ENCODE results near the gene RIT2. TPM values are rescaled to one million over a fixed set of nuclear protein-coding genes. Genes with fewer than 3 reads are reported as not detected.

RIT2 gene
- total RNA-seq, 4 donors from 2014 or later: not detected

GRCh38 chr18:42936289-42936688 is 179.2 kb downstream of the RIT2 start:
- DNase-seq: no peak
- H3K9me3 ChIP-seq: no peaks in the 10 kb centered on the region
- H3K4me1 ChIP-seq: no peaks in the 10 kb centered on the region
- no peaks in the 10 kb centered on the region for H3K27me3 ChIP-seq
- H3K27ac ChIP-seq: no peak overlapping the region
- TF ChIP-seq CTCF (IDR thresholded peaks at IDR 0.05) (no peak), POLR2A (IDR thresholded peaks at IDR 0.05) (no peak)
- no peaks in the 10 kb centered on the region for H3K36me3 ChIP-seq
- no peak overlapping the region for H3K4me3 ChIP-seq

- H3K4me3 ChIP-seq: no peak overlapping the region
- no peaks in the 10 kb centered on the region for H3K27me3 ChIP-seq
- H3K36me3 ChIP-seq: no peaks in the 10 kb centered on the region
- no peak for DNase-seq
- no peak overlapping the region for H3K27ac ChIP-seq
- no peak for TF ChIP-seq POLR2A (IDR thresholded peaks at IDR 0.05)
- TF ChIP-seq CTCF (IDR thresholded peaks at IDR 0.05): no peak
- no peaks in the 10 kb centered on the region for H3K4me1 ChIP-seq
- no peaks in the 10 kb centered on the region for H3K9me3 ChIP-seq
Measured at GRCh38 chr18:42931491-42931890, 184.0 kb downstream of the RIT2 start.

DNA sequence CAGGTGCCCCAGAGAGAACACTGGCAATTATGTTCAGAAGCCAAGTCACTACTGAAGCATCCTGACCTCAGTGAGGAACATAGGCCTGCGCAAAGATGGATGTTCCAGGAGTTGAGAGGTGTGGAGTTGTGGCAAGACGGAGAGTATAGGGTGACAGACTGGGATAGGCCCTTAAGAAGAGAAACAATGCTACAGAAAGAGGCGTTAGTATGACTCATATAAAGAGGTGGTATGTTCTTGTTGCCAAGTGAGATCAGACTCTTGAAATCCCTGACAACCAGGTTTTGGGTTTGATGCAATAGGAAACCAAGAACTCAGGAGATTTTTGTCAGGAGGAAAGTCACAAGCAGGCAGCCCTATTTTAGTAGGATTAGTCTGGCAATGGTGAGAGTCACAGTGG is 185.6 kb downstream of the RIT2 start:
- H3K9me3 ChIP-seq: no peaks in the 10 kb centered on the region
- TF ChIP-seq POLR2A (IDR thresholded peaks at IDR 0.05) (no peak), CTCF (IDR thresholded peaks at IDR 0.05) (no peak)
- no peak overlapping the region for H3K4me3 ChIP-seq
- no peaks in the 10 kb centered on the region for H3K27me3 ChIP-seq
- no peak overlapping the region for H3K27ac ChIP-seq
- no peaks in the 10 kb centered on the region for H3K36me3 ChIP-seq
- no peaks in the 10 kb centered on the region for H3K4me1 ChIP-seq
- no peak for DNase-seq

DNA sequence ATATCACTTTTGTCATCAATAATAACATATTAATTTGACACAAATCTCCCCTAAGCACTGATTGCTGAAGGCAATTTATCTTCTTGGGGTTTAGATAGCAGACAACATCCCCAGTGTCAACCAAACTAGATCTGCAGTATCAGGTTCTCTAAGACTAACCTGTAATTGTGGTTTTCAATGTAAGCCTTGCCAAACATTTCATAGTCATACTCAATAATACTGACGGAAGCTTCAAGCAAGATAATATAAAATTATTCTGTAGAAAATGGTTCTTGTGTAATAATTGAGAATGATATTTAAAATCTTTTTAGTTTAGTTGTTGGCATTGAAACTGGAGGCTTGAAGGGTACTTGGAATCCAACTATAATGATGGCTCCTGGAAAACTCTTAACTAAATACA is 186.3 kb downstream of the RIT2 start:
- no peak for DNase-seq
- no peaks in the 10 kb centered on the region for H3K36me3 ChIP-seq
- H3K4me1 ChIP-seq: no peaks in the 10 kb centered on the region
- no peak overlapping the region for H3K27ac ChIP-seq
- H3K9me3 ChIP-seq: no peaks in the 10 kb centered on the region
- no peak overlapping the region for H3K4me3 ChIP-seq
- no peaks in the 10 kb centered on the region for H3K27me3 ChIP-seq
- no peak for TF ChIP-seq CTCF (IDR thresholded peaks at IDR 0.05)
- no peak for TF ChIP-seq POLR2A (IDR thresholded peaks at IDR 0.05)

DNA sequence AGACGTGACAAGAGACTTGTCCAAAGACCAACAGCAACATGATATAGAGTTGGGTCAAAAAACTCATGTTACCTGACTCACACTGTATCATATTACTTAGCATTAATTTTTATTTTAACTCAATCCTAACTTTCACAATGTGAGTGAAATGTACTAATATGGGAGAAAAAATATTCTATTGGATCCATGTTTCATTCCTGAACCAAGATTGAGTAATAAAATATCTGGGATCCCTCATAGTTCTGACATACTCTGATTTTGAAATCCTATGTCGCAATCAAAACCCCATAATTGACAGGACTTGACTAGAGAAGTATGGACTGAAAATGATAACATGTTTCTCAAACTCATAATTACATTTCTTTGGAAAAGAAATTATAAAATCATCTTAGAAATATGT is 190.4 kb downstream of the RIT2 start:
- no peak for TF ChIP-seq CTCF (IDR thresholded peaks at IDR 0.05)
- no peak for TF ChIP-seq POLR2A (IDR thresholded peaks at IDR 0.05)
- H3K27ac ChIP-seq: no peak overlapping the region
- H3K36me3 ChIP-seq: no peaks in the 10 kb centered on the region
- no peak for DNase-seq
- no peaks in the 10 kb centered on the region for H3K4me1 ChIP-seq
- no peak overlapping the region for H3K4me3 ChIP-seq
- H3K9me3 ChIP-seq: no peaks in the 10 kb centered on the region
- H3K27me3 ChIP-seq: no peaks in the 10 kb centered on the region

GRCh38 chr18:42922363-42922762 is 193.1 kb downstream of the RIT2 start:
- no peaks in the 10 kb centered on the region for H3K36me3 ChIP-seq
- H3K9me3 ChIP-seq: no peaks in the 10 kb centered on the region
- H3K27ac ChIP-seq: no peak overlapping the region
- H3K27me3 ChIP-seq: no peaks in the 10 kb centered on the region
- DNase-seq: no peak
- TF ChIP-seq CTCF (IDR thresholded peaks at IDR 0.05): no peak
- H3K4me3 ChIP-seq: no peak overlapping the region
- H3K4me1 ChIP-seq: no peaks in the 10 kb centered on the region

All from Peyer's patch (tissue), 4 donors.